ENCODE data around the gene PLA2G2F.
"Not testable (repeated sequence)": the region's sequence is repeated elsewhere in the genome, so short reads cannot be mapped to it uniquely, and the experiment has no call there.

Gene PLA2G2F

GRCh38 chr1:20115479-20115878, 23.6 kb upstream of the PLA2G2F start:
- DNase-seq, result no peak

GRCh38 chr1:20115916-20116315, 23.2 kb upstream of the PLA2G2F start:
- no peak for DNase-seq

- DNase-seq, result no peak
These were observed 21.9 kb upstream of the PLA2G2F start for GRCh38 chr1:20117236-20117635.

GRCh38 chr1:20119347-20119746, 19.8 kb upstream of the PLA2G2F start, which contains the start of gene PLA2G2D:
Gene PLA2G2D, minus strand, starts transcription at chr1:20119536. Its CDS starts 38 bp downstream, at chr1:20119498.
- no peak for DNase-seq

GRCh38 chr1:20120796-20121195, 18.3 kb upstream of the PLA2G2F start:
- DNase-seq, result no peak

GRCh38 chr1:20123722-20124455, 15.2 kb upstream of the PLA2G2F start:
- no peak for DNase-seq

- DNase-seq, result no peak
These were observed 14.6 kb upstream of the PLA2G2F start for GRCh38 chr1:20124456-20125057.

- no peak for DNase-seq
These were observed 14.0 kb upstream of the PLA2G2F start for GRCh38 chr1:20125100-20125499.

GRCh38 chr1:20126041-20126805, 12.9 kb upstream of the PLA2G2F start:
- DNase-seq, result no peak

- no peak for DNase-seq
These were observed 12.2 kb upstream of the PLA2G2F start for GRCh38 chr1:20126806-20127440.

GRCh38 chr1:20130518-20130917, 8.6 kb upstream of the PLA2G2F start:
- not testable (repeated sequence) for DNase-seq

GRCh38 chr1:20134995-20135394, 4.1 kb upstream of the PLA2G2F start:
- no peak for DNase-seq

- no peak for DNase-seq
These were observed 2.9 kb upstream of the PLA2G2F start for GRCh38 chr1:20136249-20136648.

GRCh38 chr1:20137055-20137454, 2.1 kb upstream of the PLA2G2F start:
- DNase-seq, result no peak

GRCh38 chr1:20137604-20138003, 1.5 kb upstream of the PLA2G2F start:
- DNase-seq, result no peak

GRCh38 chr1:20138346-20138745, 777 bp upstream of the PLA2G2F start:
- no peak for DNase-seq

GRCh38 chr1:20139776-20140612, 871 bp downstream of the PLA2G2F start:
- DNase-seq, result no peak

GRCh38 chr1:20141001-20141400, 1.9 kb downstream of the PLA2G2F start:
- no peak for DNase-seq

GRCh38 chr1:20141466-20141865, 2.3 kb downstream of the PLA2G2F start:
- no peak for DNase-seq

- no peak for DNase-seq
These were observed 3.0 kb downstream of the PLA2G2F start for GRCh38 chr1:20142001-20142710.

- no peak for DNase-seq
These were observed 4.2 kb downstream of the PLA2G2F start for GRCh38 chr1:20143318-20143717.

All from NCI-H524 (cell line).